Measurements from ENCODE around the gene DECR2. TPM values are rescaled to one million over a fixed set of nuclear protein-coding genes. Genes with fewer than 3 reads are reported as not detected.

Gene DECR2
- total RNA-seq, 1 experiment from 2014 or later = 17.1 TPM

DNA sequence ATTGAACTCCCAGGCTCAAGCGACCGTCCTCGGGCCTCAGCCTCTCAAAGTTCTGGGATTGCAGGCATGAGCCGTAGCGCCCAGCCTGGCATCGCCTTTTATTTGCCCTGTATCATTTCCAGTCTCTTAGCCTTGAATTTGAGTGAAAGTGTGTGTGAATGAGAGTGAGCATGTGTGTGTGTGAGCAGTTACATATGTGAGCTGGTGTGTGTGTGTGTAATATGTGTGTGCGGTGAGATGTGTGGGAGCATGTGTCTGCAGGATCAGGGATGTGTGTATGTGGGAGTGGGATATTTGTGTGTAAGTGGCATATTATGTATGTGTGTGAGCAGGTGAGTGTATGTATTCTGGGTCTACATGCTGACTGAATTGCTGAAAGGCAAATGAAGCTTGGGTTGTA lies 29.2 kb downstream of the DECR2 start:
- Histone ChIP-seq H3K27ac (ENCODE audit: low read depth, low read length) (no peak overlapping the region), H2AFZ (ENCODE audit: low read depth, low read length, poor library complexity, severe bottlenecking) (no peak overlapping the region), H3K9me3 (ENCODE audit: control insufficient read depth in 1 of 2, insufficient read depth in 1 of 2, low read depth in 1 of 2, low read length in 2 of 2) (no peaks in the 10 kb centered on the region), H3K9ac (ENCODE audit: low read length) (no peak overlapping the region), H3K79me2 (ENCODE audit: insufficient read depth, low read length) (peaks cover 15% of the 10 kb centered on the region; the same call in 1 of the 2 replicates), H3K4me2 (ENCODE audit: low read length) (no peak overlapping the region), H3K4me3 (replicated peaks in 1 of 2; ENCODE audit: low read depth in 1 of 2, low read length in 2 of 2) (no peak overlapping the region), H3K36me3 (ENCODE audit: control insufficient read depth in 1 of 2, insufficient read depth in 2 of 2, low read length in 2 of 2) (no peaks in the 10 kb centered on the region), H3K27me3 (ENCODE audit: insufficient read depth, low read length) (no peaks in the 10 kb centered on the region), H3K4me1 (ENCODE audit: control insufficient read depth in 1 of 2, insufficient read depth in 2 of 2, low read length in 2 of 2) (peaks cover 0 to 17% of the 10 kb centered on the region in 2 experiments; a peak in 2 of 4 replicates), H4K20me1 (ENCODE audit: insufficient read depth) (no peaks in the 10 kb centered on the region), H3K9me2 (ENCODE audit: insufficient read depth) (no peaks in the 10 kb centered on the region)
- ChIA-PET CTCF (no interaction called here), POLR2A (no interaction called here), RAD21 (ENCODE audit: low non-redundant PET in 1 of 2, low total read pairs in 2 of 2, uncharacterized antibody in 2 of 2, unreplicated experiment in 2 of 2) (no interaction called here)
- intact Hi-C loops (cut with micrococcal nuclease) = no loop called here
- no peak for ATAC-seq
- TF ChIP-seq RAD21 (IDR thresholded peaks at IDR 0.05; ENCODE audit: low read depth) = no peak
- TF ChIP-seq TCF7L2 (IDR thresholded peaks at IDR 0.05; ENCODE audit: borderline replicate concordance, extremely low read depth, insufficient read depth, insufficient read length) = no peak
- no peak for TF ChIP-seq SIN3A (IDR thresholded peaks at IDR 0.05; ENCODE audit: low read depth)
- TF ChIP-seq EZH2 (IDR thresholded peaks at IDR 0.05) = no peak
- TF ChIP-seq CEBPB (IDR thresholded peaks at IDR 0.05; ENCODE audit: low read depth) = no peak
- TF ChIP-seq POLR2A (IDR thresholded peaks at IDR 0.05; ENCODE audit: borderline replicate concordance, extremely low read depth, insufficient read depth, insufficient read length) = no peak
- no peak for TF ChIP-seq EGR1 (IDR thresholded peaks at IDR 0.05; ENCODE audit: low read depth)
- no peak for TF ChIP-seq YY1 (IDR thresholded peaks at IDR 0.05; ENCODE audit: extremely low read depth, insufficient replicate concordance, low read depth, low read length)
- no peak for TF ChIP-seq ZNF274 (IDR thresholded peaks at IDR 0.05; ENCODE audit: low read depth, low read length)
- TF ChIP-seq SP1 (IDR thresholded peaks at IDR 0.05; ENCODE audit: low read depth) = no peak
- no peak for TF ChIP-seq ZFX (IDR thresholded peaks at IDR 0.05)
- TF ChIP-seq, protein P1, sequence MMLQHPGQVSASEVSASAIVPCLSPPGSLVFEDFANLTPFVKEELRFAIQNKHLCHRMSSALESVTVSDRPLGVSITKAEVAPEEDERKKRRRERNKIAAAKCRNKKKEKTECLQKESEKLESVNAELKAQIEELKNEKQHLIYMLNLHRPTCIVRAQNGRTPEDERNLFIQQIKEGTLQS (IDR thresholded peaks at IDR 0.05) = no peak
- no peak for TF ChIP-seq POLR2AphosphoS5 (IDR thresholded peaks at IDR 0.05; ENCODE audit: low read depth, low read length)
- no peak for TF ChIP-seq CBX3 (IDR thresholded peaks at IDR 0.05; ENCODE audit: low read depth)
- no peak for TF ChIP-seq ELF1 (IDR thresholded peaks at IDR 0.05; ENCODE audit: borderline replicate concordance, low read depth)
- no TSS peak for BruUV-seq (replicated peaks)
- no peak for DNase-seq (ENCODE audit: low read depth, low spot score)
